ENCODE data around the gene NCLN. TPM values are rescaled to one million over a fixed set of nuclear protein-coding genes. Genes with fewer than 3 reads are reported as not detected.
A peak's percentile ranks its signal among the peaks of the same experiment; 100 is the strongest.

NCLN gene
- total and polyA plus RNA-seq, 9 of the 15 experiments (the other 6 are each of a cell fraction or from before 2014, with no cell fraction given): 3.8 to 126 (median 39.6) TPM

DNA sequence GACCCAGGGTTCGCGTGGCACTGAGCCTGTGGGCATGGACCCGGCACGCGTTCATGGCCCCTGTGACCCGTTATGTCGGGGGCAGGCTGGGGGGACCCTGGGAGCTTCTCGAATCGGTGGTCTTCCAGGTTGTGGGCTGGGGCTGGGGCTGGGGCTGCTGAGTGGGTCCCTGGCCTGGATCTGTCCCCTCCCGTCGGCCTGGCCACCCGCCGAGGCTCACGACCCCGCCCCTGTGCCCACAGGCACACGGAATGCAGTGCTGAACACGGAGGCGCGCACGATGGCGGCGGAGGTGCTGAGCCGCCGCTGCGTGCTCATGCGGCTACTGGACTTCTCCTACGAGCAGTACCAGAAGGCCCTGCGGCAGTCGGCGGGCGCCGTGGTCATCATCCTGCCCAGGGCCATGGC is 6.5 kb downstream of the NCLN start (continued):
- TF ChIP-seq, protein P1, sequence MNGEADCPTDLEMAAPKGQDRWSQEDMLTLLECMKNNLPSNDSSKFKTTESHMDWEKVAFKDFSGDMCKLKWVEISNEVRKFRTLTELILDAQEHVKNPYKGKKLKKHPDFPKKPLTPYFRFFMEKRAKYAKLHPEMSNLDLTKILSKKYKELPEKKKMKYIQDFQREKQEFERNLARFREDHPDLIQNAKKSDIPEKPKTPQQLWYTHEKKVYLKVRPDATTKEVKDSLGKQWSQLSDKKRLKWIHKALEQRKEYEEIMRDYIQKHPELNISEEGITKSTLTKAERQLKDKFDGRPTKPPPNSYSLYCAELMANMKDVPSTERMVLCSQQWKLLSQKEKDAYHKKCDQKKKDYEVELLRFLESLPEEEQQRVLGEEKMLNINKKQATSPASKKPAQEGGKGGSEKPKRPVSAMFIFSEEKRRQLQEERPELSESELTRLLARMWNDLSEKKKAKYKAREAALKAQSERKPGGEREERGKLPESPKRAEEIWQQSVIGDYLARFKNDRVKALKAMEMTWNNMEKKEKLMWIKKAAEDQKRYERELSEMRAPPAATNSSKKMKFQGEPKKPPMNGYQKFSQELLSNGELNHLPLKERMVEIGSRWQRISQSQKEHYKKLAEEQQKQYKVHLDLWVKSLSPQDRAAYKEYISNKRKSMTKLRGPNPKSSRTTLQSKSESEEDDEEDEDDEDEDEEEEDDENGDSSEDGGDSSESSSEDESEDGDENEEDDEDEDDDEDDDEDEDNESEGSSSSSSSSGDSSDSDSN (IDR thresholded peaks at IDR 0.05; ENCODE audit: borderline replicate concordance in 1 of 2, low read depth in 2 of 2, low read length in 2 of 2): no peak

GRCh38 chr19:3192684-3193083 is 7.0 kb downstream of the NCLN start:
- H3K79me2 ChIP-seq (ENCODE audit: control insufficient read depth, insufficient read depth, low read length): peaks cover 73% of the 10 kb centered on the region
- peaks cover 25% of the 10 kb centered on the region; the same call in 1 of the 2 replicates for H4K20me1 ChIP-seq (replicated peaks; ENCODE audit: control insufficient read depth, insufficient read depth, low read length)
- DNase-seq (ENCODE audit: extremely low read depth in 1 of 4, low spot score in 3 of 4): no peak
- H3K4me1 ChIP-seq (replicated peaks in 1 of 2; ENCODE audit: control insufficient read depth in 2 of 2, insufficient read depth in 2 of 2, low read length in 2 of 2): peaks cover 14 to 90% of the 10 kb centered on the region in 2 experiments
- FAIRE-seq: no peak
- H3K4me2 ChIP-seq (ENCODE audit: insufficient read depth, low read length): no peak overlapping the region
- H3K9ac ChIP-seq (ENCODE audit: insufficient read depth in 1 of 2, low read depth in 2 of 2, low read length in 2 of 2): peak overlapping the region in 1 of 2 experiments; percentile 74; a peak in 1 of 4 replicates
- H3K9me1 ChIP-seq (ENCODE audit: control insufficient read depth, insufficient read depth, low read length): no peaks in the 10 kb centered on the region
- no peak for ATAC-seq
- POLR2A ChIA-PET: interaction anchor here (1.2 kb wide), 1 partner anchor 11 kb away, joined by 4 read pairs; no protein-coding TSS in a partner anchor
- WGBS (ENCODE audit: insufficient coverage, low coverage, missing lambda C conversion rate): 87% methylated on average over 14 of the region's 14 CpGs
- CTCF ChIA-PET (ENCODE audit: low intra/inter-chr PET ratio): no interaction called here
- no TSS peak for BruUV-seq (replicated peaks)
- no peaks in the 10 kb centered on the region for H3K9me3 ChIP-seq (replicated peaks; ENCODE audit: control insufficient read depth, insufficient read depth, low read depth, low read length)
- H3K4me3 ChIP-seq: no peak overlapping the region
- H2AFZ ChIP-seq (ENCODE audit: low read depth, low read length): no peak overlapping the region
- in situ Hi-C loops (cut with MboI) (no loop called here), intact Hi-C loops (cut with micrococcal nuclease) (no loop called here)
- no peak overlapping the region for H3K27ac ChIP-seq (ENCODE audit: extremely low read depth, low read depth, low read length)
- peaks cover 80% of the 10 kb centered on the region; the same call in 2 of the 3 replicates for H3K36me3 ChIP-seq (ENCODE audit: control insufficient read depth, insufficient read depth, low read length)
- H3K27me3 ChIP-seq (ENCODE audit: control insufficient read depth in 2 of 2, insufficient read depth in 2 of 2, low read length in 2 of 2): no peaks in the 10 kb centered on the region
- TF ChIP-seq TAF7 (tag; IDR thresholded peaks at IDR 0.05) (no peak), ZNF239 (CRISPR knock-in tag; IDR thresholded peaks at IDR 0.05) (no peak), SAP30 (IDR thresholded peaks at IDR 0.05; ENCODE audit: borderline replicate concordance, insufficient read depth, low read depth, low read length, poor library complexity, severe bottlenecking) (no peak), POLR2AphosphoS5 (IDR thresholded peaks at IDR 0.05; ENCODE audit: control insufficient read depth, insufficient read depth, low read depth, low read length) (no peak), ZNF586 (CRISPR knock-in tag; conservative IDR thresholded peaks at IDR 0.05) (no peak), FOXP1 (CRISPR knock-in tag; IDR thresholded peaks at IDR 0.05) (no peak), ID3 (CRISPR knock-in tag; IDR thresholded peaks at IDR 0.05) (no peak), ID3 (tag; IDR thresholded peaks at IDR 0.05) (no peak), ZFP36 (IDR thresholded peaks at IDR 0.05; ENCODE audit: low read depth, low read length, partially characterized antibody) (no peak), NFIX (CRISPR knock-in tag; IDR thresholded peaks at IDR 0.05; ENCODE audit: low read depth) (no peak), ZNF121 (CRISPR knock-in tag; conservative IDR thresholded peaks at IDR 0.05) (no peak), HNRNPH1 (optimal IDR thresholded peaks at IDR 0.05; ENCODE audit: low read depth, low read length) (no peak), CHD1 (IDR thresholded peaks at IDR 0.05; ENCODE audit: low read length) (no peak), POLR2H (tag; IDR thresholded peaks at IDR 0.05; ENCODE audit: low read depth) (no peak), CCAR2 (IDR thresholded peaks at IDR 0.05; ENCODE audit: low read depth, low read length) (no peak)
